Measurements from ENCODE around the gene NPAS3. TPM values are rescaled to one million over a fixed set of nuclear protein-coding genes. Genes with fewer than 3 reads are reported as not detected.

Gene NPAS3
- total RNA-seq, 2 experiments from 2014 or later, result not detected

GRCh38 chr14:33782923-33783322 is 844.2 kb downstream of the NPAS3 start:
- POLR2A ChIA-PET, result no interaction called here

GRCh38 chr14:33786091-33786825 is 847.6 kb downstream of the NPAS3 start:
- peaks cover 7% of the 10 kb centered on the region for H3K27me3 Mint-ChIP-seq
- H3K9me3 Mint-ChIP-seq, result no peaks in the 10 kb centered on the region
- DNase-seq, result no peak
- peaks cover 3% of the 10 kb centered on the region for H3K4me1 Mint-ChIP-seq (ENCODE audit: low read depth)
- CTCF ChIA-PET, result no interaction called here
- H3K36me3 Mint-ChIP-seq, result no peaks in the 10 kb centered on the region
- H3K27ac Mint-ChIP-seq, result no peak overlapping the region
- intact Hi-C loops (cut with micrococcal nuclease), result no loop called here
- POLR2A ChIA-PET, result no interaction called here
- H3K4me3 Mint-ChIP-seq, result no peak overlapping the region

More at GRCh38 chr14:33782923-33783322, 844.2 kb downstream of the NPAS3 start:
- no peaks in the 10 kb centered on the region for H3K4me1 Mint-ChIP-seq (ENCODE audit: low read depth)
- intact Hi-C loops (cut with micrococcal nuclease), result no loop called here
- no peak overlapping the region for H3K4me3 Mint-ChIP-seq
- no peak overlapping the region for H3K27ac Mint-ChIP-seq
- DNase-seq, result no peak
- H3K36me3 Mint-ChIP-seq, result no peaks in the 10 kb centered on the region
- CTCF ChIA-PET, result interaction anchor here (1.8 kb wide), 1 partner anchor 10 kb away, joined by 12 read pairs; no protein-coding TSS in a partner anchor
- no peaks in the 10 kb centered on the region for H3K9me3 Mint-ChIP-seq
- H3K27me3 Mint-ChIP-seq, result peaks cover 2% of the 10 kb centered on the region

- H3K4me1 Mint-ChIP-seq (ENCODE audit: low read depth), result peaks cover 17% of the 10 kb centered on the region
- intact Hi-C loops (cut with micrococcal nuclease), result no loop called here
- DNase-seq, result no peak
- peaks cover 20% of the 10 kb centered on the region for H3K27me3 Mint-ChIP-seq
- POLR2A ChIA-PET, result no interaction called here
- H3K27ac Mint-ChIP-seq, result no peak overlapping the region
- H3K36me3 Mint-ChIP-seq, result no peaks in the 10 kb centered on the region
- H3K9me3 Mint-ChIP-seq, result no peaks in the 10 kb centered on the region
- CTCF ChIA-PET, result no interaction called here
- no peak overlapping the region for H3K4me3 Mint-ChIP-seq
Observed at GRCh38 chr14:33788161-33788560, 849.5 kb downstream of the NPAS3 start.

- ChIA-PET POLR2A (interaction anchor here (0.9 kb wide), 1 partner anchor 50 kb away, joined by 3 read pairs; no protein-coding TSS in a partner anchor), CTCF (interaction anchor here (0.6 to 1.4 kb wide), 2 partner anchors 49 to 796 kb away, joined by 4 to 7 read pairs; no protein-coding TSS in a partner anchor)
- no peaks in the 10 kb centered on the region for H3K36me3 Mint-ChIP-seq
- H3K4me3 Mint-ChIP-seq, result no peak overlapping the region
- DNase-seq, result peak; percentile 12
- H3K4me1 Mint-ChIP-seq (ENCODE audit: low read depth), result peaks cover 17% of the 10 kb centered on the region
- H3K9me3 Mint-ChIP-seq, result no peaks in the 10 kb centered on the region
- no peak overlapping the region for H3K27ac Mint-ChIP-seq
- intact Hi-C loops (cut with micrococcal nuclease), result loop anchor here (10.0 kb wide), 1 partner anchor 846 kb away; no protein-coding TSS in a partner anchor
- peaks cover 25% of the 10 kb centered on the region for H3K27me3 Mint-ChIP-seq
Observed at GRCh38 chr14:33790996-33791395, 852.3 kb downstream of the NPAS3 start.

GRCh38 chr14:33792009-33792719 is 853.5 kb downstream of the NPAS3 start:
- Mint-ChIP-seq H3K9me3 (no peaks in the 10 kb centered on the region), H3K4me3 (no peak overlapping the region)
- no peak for DNase-seq

GRCh38 chr14:33792720-33793368 is 854.2 kb downstream of the NPAS3 start:
- intact Hi-C loops (cut with micrococcal nuclease), result loop anchor here (1.0 to 10.0 kb wide), 4 partner anchors 318 to 1217 kb away; no protein-coding TSS in a partner anchor
- Mint-ChIP-seq H3K4me1 (ENCODE audit: low read depth) (peaks cover 17% of the 10 kb centered on the region), H3K27me3 (peaks cover 28% of the 10 kb centered on the region), H3K4me3 (peak overlapping the region; percentile 36), H3K27ac (no peak overlapping the region), H3K36me3 (no peaks in the 10 kb centered on the region), H3K9me3 (no peaks in the 10 kb centered on the region)
- ChIA-PET POLR2A (no interaction called here), CTCF (interaction anchor here (0.6 to 3.6 kb wide), 47 partner anchors 9 to 1228 kb away, joined by 3 to 33 read pairs (median 4); no protein-coding TSS in a partner anchor)
- DNase-seq, result peak; percentile 77

More at GRCh38 chr14:33792009-33792719, 853.5 kb downstream of the NPAS3 start:
- Mint-ChIP-seq H3K27ac (no peak overlapping the region), H3K36me3 (no peaks in the 10 kb centered on the region), H3K27me3 (peaks cover 25% of the 10 kb centered on the region), H3K4me1 (ENCODE audit: low read depth) (peaks cover 17% of the 10 kb centered on the region)
- CTCF ChIA-PET, result interaction anchor here (0.6 to 3.6 kb wide), 38 partner anchors 8 to 1228 kb away, joined by 3 to 33 read pairs (median 4); no protein-coding TSS in a partner anchor
- intact Hi-C loops (cut with micrococcal nuclease), result loop anchor here (1.0 to 10.0 kb wide), 4 partner anchors 317 to 1216 kb away; no protein-coding TSS in a partner anchor
- POLR2A ChIA-PET, result no interaction called here

GRCh38 chr14:33793398-33794110 is 854.9 kb downstream of the NPAS3 start:
- Mint-ChIP-seq H3K4me3 (no peak overlapping the region), H3K36me3 (no peaks in the 10 kb centered on the region), H3K4me1 (ENCODE audit: low read depth) (peaks cover 17% of the 10 kb centered on the region), H3K27ac (no peak overlapping the region), H3K27me3 (peaks cover 28% of the 10 kb centered on the region), H3K9me3 (no peaks in the 10 kb centered on the region)
- no peak for DNase-seq
- ChIA-PET POLR2A (no interaction called here), CTCF (interaction anchor here (0.6 to 3.6 kb wide), 40 partner anchors 9 to 1217 kb away, joined by 3 to 33 read pairs (median 4); no protein-coding TSS in a partner anchor)
- intact Hi-C loops (cut with micrococcal nuclease), result loop anchor here (10.0 kb wide), 1 partner anchor 849 kb away; no protein-coding TSS in a partner anchor

GRCh38 chr14:33794791-33795305 is 856.2 kb downstream of the NPAS3 start:
- H3K4me1 Mint-ChIP-seq (ENCODE audit: low read depth), result peaks cover 17% of the 10 kb centered on the region
- H3K4me3 Mint-ChIP-seq, result no peak overlapping the region
- intact Hi-C loops (cut with micrococcal nuclease), result loop anchor here (10.0 kb wide), 1 partner anchor 850 kb away; no protein-coding TSS in a partner anchor
- no peak for DNase-seq
- H3K27ac Mint-ChIP-seq, result no peak overlapping the region
- H3K27me3 Mint-ChIP-seq, result peaks cover 32% of the 10 kb centered on the region
- no peaks in the 10 kb centered on the region for H3K36me3 Mint-ChIP-seq
- ChIA-PET POLR2A (interaction anchor here (0.6 kb wide), 1 partner anchor 70 kb away, joined by 7 read pairs; no protein-coding TSS in a partner anchor), CTCF (interaction anchor here (2.6 to 3.6 kb wide), 2 partner anchors 9 to 1219 kb away, joined by 30 to 33 read pairs; no protein-coding TSS in a partner anchor)
- no peaks in the 10 kb centered on the region for H3K9me3 Mint-ChIP-seq

GRCh38 chr14:33796356-33796755 is 857.7 kb downstream of the NPAS3 start:
- Mint-ChIP-seq H3K27ac (no peak overlapping the region), H3K9me3 (no peaks in the 10 kb centered on the region), H3K4me3 (no peak overlapping the region), H3K36me3 (no peaks in the 10 kb centered on the region), H3K27me3 (peaks cover 33% of the 10 kb centered on the region), H3K4me1 (ENCODE audit: low read depth) (peaks cover 17% of the 10 kb centered on the region)
- intact Hi-C loops (cut with micrococcal nuclease), result loop anchor here (10.0 kb wide), 1 partner anchor 852 kb away; no protein-coding TSS in a partner anchor
- CTCF ChIA-PET, result interaction anchor here (0.7 kb wide), 1 partner anchor 87 kb away, joined by 3 read pairs; no protein-coding TSS in a partner anchor
- POLR2A ChIA-PET, result no interaction called here
- DNase-seq, result no peak

GRCh38 chr14:33799705-33800570 is 861.3 kb downstream of the NPAS3 start:
- POLR2A ChIA-PET, result no interaction called here
- no peak overlapping the region for H3K27ac Mint-ChIP-seq

More at GRCh38 chr14:33799705-33800570, 861.3 kb downstream of the NPAS3 start:
- Mint-ChIP-seq H3K27me3 (peaks cover 20% of the 10 kb centered on the region), H3K9me3 (no peaks in the 10 kb centered on the region), H3K4me3 (no peak overlapping the region), H3K4me1 (ENCODE audit: low read depth) (peaks cover 3% of the 10 kb centered on the region), H3K36me3 (no peaks in the 10 kb centered on the region)
- no peak for DNase-seq
- intact Hi-C loops (cut with micrococcal nuclease), result loop anchor here (10.0 kb wide), 1 partner anchor 855 kb away; no protein-coding TSS in a partner anchor
- CTCF ChIA-PET, result no interaction called here

Data from activated CD4-positive, alpha-beta memory T cell treated with anti-CD3 and anti-CD28 coated beads for 36 hours (primary cell).